ENCODE results near the gene GABRA5. TPM values are rescaled to one million over a fixed set of nuclear protein-coding genes. Genes with fewer than 3 reads are reported as not detected.

The GABRA5 gene
- polyA plus RNA-seq, 3 donors, result not detected

DNA sequence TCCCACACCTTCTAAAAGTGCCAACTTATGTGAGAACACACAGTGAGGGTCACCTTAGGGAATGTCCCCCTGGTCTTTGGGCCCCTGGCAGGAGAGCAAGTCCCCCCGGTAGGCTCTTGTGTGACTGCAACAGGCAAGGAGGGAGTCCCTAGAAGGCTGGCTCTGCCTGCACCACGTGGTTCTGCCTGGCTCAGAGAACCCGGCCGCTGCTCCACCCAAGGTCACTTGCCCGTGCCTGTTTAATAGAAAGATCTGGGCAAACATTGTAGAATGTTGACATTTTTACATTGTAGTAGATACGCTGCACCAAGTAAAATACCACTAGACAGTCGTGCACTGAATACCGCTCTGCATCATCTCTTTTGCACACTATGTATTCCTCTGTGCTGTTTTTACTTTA lies 21.9 kb downstream of the GABRA5 start:
- Histone ChIP-seq H3K9me3 (replicated peaks in 1 of 2; ENCODE audit: control insufficient read depth in 1 of 2, insufficient read depth in 1 of 2, low read length in 2 of 2) (peaks cover 8 to 10% of the 10 kb centered on the region in 2 donors), H3K79me2 (ENCODE audit: insufficient read depth, low read length) (no peaks in the 10 kb centered on the region), H3K4me1 (ENCODE audit: control insufficient read depth in 1 of 2, insufficient read depth in 2 of 2, low read length in 2 of 2) (no peaks in the 10 kb centered on the region), H3K4me3 (replicated peaks in 1 of 3; ENCODE audit: low read depth in 2 of 3, low read length in 3 of 3) (no peak overlapping the region), H3K4me2 (replicated peaks; ENCODE audit: extremely low read depth, low read length, poor library complexity, severe bottlenecking) (no peak overlapping the region), H2AFZ (ENCODE audit: insufficient read depth, low read depth, low read length, poor library complexity, severe bottlenecking) (no peak overlapping the region), H3K27me3 (ENCODE audit: control insufficient read depth in 2 of 2, insufficient read depth in 2 of 2, low read length in 2 of 2) (peaks cover 0 to 5% of the 10 kb centered on the region in 2 donors), H4K20me1 (ENCODE audit: insufficient read depth, low read length) (no peaks in the 10 kb centered on the region), H3K27ac (ENCODE audit: low read depth in 1 of 2, low read length in 2 of 2) (no peak overlapping the region), H3K9ac (ENCODE audit: insufficient read depth, low read length, poor library complexity, severe bottlenecking) (no peak overlapping the region), H3K36me3 (replicated peaks in 1 of 2; ENCODE audit: control insufficient read depth in 1 of 2, insufficient read depth in 2 of 2, low read length in 2 of 2) (no peaks in the 10 kb centered on the region)
- intact Hi-C loops (cut with micrococcal nuclease), result no loop called here
- WGBS (ENCODE audit: insufficient coverage), result 67% methylated on average over 5 of the region's 8 CpGs
- TF ChIP-seq, protein P1, sequence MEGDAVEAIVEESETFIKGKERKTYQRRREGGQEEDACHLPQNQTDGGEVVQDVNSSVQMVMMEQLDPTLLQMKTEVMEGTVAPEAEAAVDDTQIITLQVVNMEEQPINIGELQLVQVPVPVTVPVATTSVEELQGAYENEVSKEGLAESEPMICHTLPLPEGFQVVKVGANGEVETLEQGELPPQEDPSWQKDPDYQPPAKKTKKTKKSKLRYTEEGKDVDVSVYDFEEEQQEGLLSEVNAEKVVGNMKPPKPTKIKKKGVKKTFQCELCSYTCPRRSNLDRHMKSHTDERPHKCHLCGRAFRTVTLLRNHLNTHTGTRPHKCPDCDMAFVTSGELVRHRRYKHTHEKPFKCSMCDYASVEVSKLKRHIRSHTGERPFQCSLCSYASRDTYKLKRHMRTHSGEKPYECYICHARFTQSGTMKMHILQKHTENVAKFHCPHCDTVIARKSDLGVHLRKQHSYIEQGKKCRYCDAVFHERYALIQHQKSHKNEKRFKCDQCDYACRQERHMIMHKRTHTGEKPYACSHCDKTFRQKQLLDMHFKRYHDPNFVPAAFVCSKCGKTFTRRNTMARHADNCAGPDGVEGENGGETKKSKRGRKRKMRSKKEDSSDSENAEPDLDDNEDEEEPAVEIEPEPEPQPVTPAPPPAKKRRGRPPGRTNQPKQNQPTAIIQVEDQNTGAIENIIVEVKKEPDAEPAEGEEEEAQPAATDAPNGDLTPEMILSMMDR (IDR thresholded peaks at IDR 0.05), result no peak
- no peak overlapping the region for H3K4me3 Mint-ChIP-seq
- H3K27ac Mint-ChIP-seq, result no peak overlapping the region
- H3K4me1 Mint-ChIP-seq, result no peaks in the 10 kb centered on the region
- peaks cover 4 to 10% (median 8%) of the 10 kb centered on the region in 7 donors for H3K9me3 Mint-ChIP-seq
- peaks cover 10 to 12% (median 11%) of the 10 kb centered on the region in 3 donors for H3K27me3 Mint-ChIP-seq (ENCODE audit: low read depth in 3 of 3)
- DNase-seq, result no peak
- H3K36me3 Mint-ChIP-seq, result no peaks in the 10 kb centered on the region

DNA sequence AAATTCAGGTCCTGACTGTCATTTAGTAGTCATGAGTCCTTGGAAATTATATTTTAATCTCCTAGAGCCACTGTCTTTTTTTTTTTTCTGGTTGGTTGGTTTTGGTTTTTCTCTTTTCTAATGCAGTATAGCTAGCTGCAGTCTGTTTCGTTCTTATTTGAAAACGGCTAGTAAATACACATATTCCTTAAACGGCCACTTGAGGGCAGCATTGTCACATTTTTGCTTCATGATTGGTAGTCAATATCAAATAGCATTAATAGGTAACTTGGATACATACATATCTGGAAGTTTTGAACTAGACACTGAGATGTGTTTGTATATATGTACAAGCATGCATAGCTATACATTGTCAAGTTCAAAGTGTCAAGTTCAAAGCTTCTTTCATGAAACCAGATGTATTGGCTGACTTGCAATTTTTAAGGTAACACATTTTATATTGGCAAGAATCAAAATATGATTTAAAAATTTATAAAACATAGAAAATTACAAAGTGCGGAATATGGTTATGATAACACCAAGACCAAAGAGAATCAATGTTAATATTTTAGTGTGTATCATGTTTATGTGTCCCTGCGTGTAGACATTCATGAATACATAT lies 22.5 kb downstream of the GABRA5 start:
- Histone ChIP-seq H4K20me1 (ENCODE audit: insufficient read depth, low read length) (no peaks in the 10 kb centered on the region), H3K27me3 (ENCODE audit: control insufficient read depth in 2 of 2, insufficient read depth in 2 of 2, low read length in 2 of 2) (peaks cover 0 to 5% of the 10 kb centered on the region in 2 donors), H2AFZ (ENCODE audit: insufficient read depth, low read depth, low read length, poor library complexity, severe bottlenecking) (no peak overlapping the region), H3K4me2 (replicated peaks; ENCODE audit: extremely low read depth, low read length, poor library complexity, severe bottlenecking) (no peak overlapping the region), H3K4me3 (replicated peaks in 1 of 3; ENCODE audit: low read depth in 2 of 3, low read length in 3 of 3) (no peak overlapping the region), H3K4me1 (ENCODE audit: control insufficient read depth in 1 of 2, insufficient read depth in 2 of 2, low read length in 2 of 2) (no peaks in the 10 kb centered on the region), H3K9me3 (replicated peaks in 1 of 2; ENCODE audit: control insufficient read depth in 1 of 2, insufficient read depth in 1 of 2, low read length in 2 of 2) (peaks cover 8 to 13% of the 10 kb centered on the region in 2 donors), H3K79me2 (ENCODE audit: insufficient read depth, low read length) (no peaks in the 10 kb centered on the region), H3K36me3 (replicated peaks in 1 of 2; ENCODE audit: control insufficient read depth in 1 of 2, insufficient read depth in 2 of 2, low read length in 2 of 2) (no peaks in the 10 kb centered on the region), H3K9ac (ENCODE audit: insufficient read depth, low read length, poor library complexity, severe bottlenecking) (no peak overlapping the region), H3K27ac (ENCODE audit: low read depth in 1 of 2, low read length in 2 of 2) (no peak overlapping the region)
- no peak overlapping the region for H3K4me3 Mint-ChIP-seq
- intact Hi-C loops (cut with micrococcal nuclease), result no loop called here
- H3K27ac Mint-ChIP-seq, result no peak overlapping the region
- no CpG with 5 or more reads among the region's 5 CpGs for WGBS (ENCODE audit: insufficient coverage)
- H3K36me3 Mint-ChIP-seq, result no peaks in the 10 kb centered on the region
- no peaks in the 10 kb centered on the region for H3K4me1 Mint-ChIP-seq
- H3K9me3 Mint-ChIP-seq, result peaks cover 5 to 12% (median 8%) of the 10 kb centered on the region in 7 donors
- peaks cover 10 to 13% (median 12%) of the 10 kb centered on the region in 3 donors for H3K27me3 Mint-ChIP-seq (ENCODE audit: low read depth in 3 of 3)
- TF ChIP-seq, protein P1 (IDR thresholded peaks at IDR 0.05), result peak; percentile 79
- peak in 2 of 3 donors; percentile 16 to 29 for DNase-seq
